Mesothelial cell of epicardium (in vitro differentiated cells): Measurements from ENCODE around the gene HOXA4. TPM values are rescaled to one million over a fixed set of nuclear protein-coding genes. Genes with fewer than 3 reads are reported as not detected.

ENCODE experiments used
- DNase-seq, 2 experiments: peaks; one replicate each; pipeline ENCODE4 v3.0.0; 2021; ENCODE audit warnings: low spot score in 2 of 2; ENCODE audit not compliant: unreplicated experiment in 2 of 2
- H3K27ac Mint-ChIP-seq: 2 replicates; pipeline ENCODE4 v1.8.0; 2021; ENCODE audit warnings: mixed read lengths
- H3K27me3 Mint-ChIP-seq: 2 replicates; pipeline ENCODE4 v1.8.0; 2021; ENCODE audit warnings: low read depth, mixed read lengths
- H3K36me3 Mint-ChIP-seq: 2 replicates; pipeline ENCODE4 v1.8.0; 2021; ENCODE audit warnings: mixed read lengths
- H3K4me1 Mint-ChIP-seq: 2 replicates; pipeline ENCODE4 v1.8.0; 2021; ENCODE audit warnings: mixed read lengths
- H3K4me3 Mint-ChIP-seq: 2 replicates; pipeline ENCODE4 v1.8.0; 2021; ENCODE audit warnings: mild to moderate bottlenecking, moderate library complexity, mixed read lengths
- H3K9me3 Mint-ChIP-seq: 2 replicates; pipeline ENCODE4 v1.8.0; 2021; ENCODE audit warnings: mixed read lengths
- CTCF ChIP-seq: fragments of 200-600 bp; sonication (generic); IDR thresholded peaks from one replicate; pipeline ENCODE4 v1.5.0; 2021; ENCODE audit warnings: antibody characterized with exemption; ENCODE audit not compliant: unreplicated experiment
- total RNA-seq: library from RNA; stranded (reverse); gene quantifications from 3 replicates; pipeline ENCODE4 v1.2.1, GENCODE V29; 2021

HOXA4 gene
- total RNA-seq, 1 donor from 2014 or later: 55.9 TPM

DNA sequence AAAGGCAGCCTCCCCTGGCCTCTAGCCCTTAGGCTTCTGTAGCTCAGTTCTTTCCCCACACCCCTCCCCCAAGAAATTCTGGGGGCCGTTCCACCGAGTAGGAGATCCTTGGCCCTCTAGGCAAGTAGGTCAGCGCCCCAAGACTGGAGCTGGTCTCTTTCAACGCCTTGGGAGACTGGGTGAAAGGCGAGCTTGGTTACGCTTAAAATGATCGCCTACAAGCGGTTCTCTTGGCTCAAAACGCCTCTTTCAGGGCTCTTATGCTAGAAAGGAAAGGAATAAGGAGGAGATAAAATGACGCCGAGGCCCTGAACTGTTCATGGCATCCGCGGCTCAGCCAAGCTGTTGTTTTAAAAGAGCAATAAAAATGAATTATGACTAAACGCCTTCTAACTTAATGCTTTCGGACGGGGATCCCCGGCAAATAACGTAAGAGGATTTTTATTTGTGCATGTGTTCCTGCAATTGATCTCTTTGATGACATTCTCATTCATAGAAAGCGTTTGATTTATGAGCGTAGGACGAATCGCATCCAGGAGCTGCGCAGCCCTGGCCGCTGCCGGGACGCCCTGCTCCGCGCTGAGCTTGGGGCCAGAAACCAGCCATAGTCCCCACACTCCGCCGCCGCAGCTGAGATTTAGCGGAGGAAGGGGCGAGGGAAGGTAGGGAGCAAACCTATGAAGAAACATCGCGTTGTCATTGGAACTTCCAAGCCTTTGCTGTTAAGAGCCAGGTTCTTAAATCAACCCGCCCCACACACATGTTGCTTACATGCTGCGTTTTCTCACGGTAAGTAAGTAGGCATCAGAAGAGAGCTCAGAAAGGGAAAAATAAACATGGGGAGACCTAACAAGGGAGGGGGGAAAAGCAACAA lies 31.7 kb downstream of the HOXA4 start:
- Mint-ChIP-seq H3K36me3 (peaks cover 16% of the 10 kb centered on the region), H3K27ac (peak overlapping the region; percentile 100), H3K4me1 (peaks cover 65% of the 10 kb centered on the region), H3K27me3 (no peaks in the 10 kb centered on the region), H3K4me3 (peak overlapping the region; percentile 98), H3K9me3 (no peaks in the 10 kb centered on the region)
- DNase-seq: peak in 1 of 2 experiments; percentile 74
- TF ChIP-seq CTCF: no peak

DNA sequence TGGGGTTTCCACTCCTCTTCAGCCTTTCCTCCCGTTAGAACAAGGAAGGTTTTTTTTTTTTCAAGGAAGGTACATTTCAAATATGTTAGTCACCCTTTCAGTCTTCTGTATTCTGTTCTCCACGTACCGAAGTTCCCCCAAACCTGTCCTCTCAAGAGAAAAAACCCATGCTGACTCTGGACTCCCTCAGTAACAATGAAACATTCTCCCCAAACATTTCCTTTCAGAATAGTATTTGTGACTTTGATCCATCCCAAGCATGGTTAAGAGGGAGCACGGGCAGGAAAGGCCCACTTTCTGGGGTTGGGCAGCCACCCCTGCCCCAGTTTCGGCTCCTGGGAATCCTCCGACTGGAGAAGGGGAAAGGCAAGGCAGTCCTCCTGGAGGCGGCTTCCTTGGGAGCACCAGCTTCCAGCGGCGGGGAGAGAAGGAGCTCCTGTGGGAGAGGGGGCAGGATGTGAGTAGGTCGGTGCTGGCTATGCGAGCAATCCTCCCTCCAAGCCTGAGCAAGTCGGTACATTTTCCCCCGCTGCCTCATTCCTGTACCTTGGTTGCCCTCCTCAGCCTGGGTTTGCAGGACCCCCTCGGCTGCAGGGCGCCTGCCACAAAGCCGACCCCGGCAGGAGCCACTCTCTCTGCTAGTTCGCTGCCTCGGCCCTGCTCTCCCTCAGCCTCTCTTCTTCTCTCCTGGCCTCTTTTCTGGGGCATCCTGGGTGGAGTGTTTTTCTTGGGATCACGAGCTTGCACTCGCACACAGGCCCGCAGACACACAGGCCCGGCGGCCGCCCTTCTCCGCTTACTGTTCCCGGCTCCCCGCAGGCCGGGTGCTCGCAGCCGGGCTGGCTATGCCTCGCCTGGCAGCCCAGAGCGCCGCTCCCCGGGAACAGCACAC lies 32.6 kb downstream of the HOXA4 start:
- no peak for DNase-seq
- Mint-ChIP-seq H3K9me3 (no peaks in the 10 kb centered on the region), H3K27me3 (no peaks in the 10 kb centered on the region), H3K27ac (peak overlapping the region; percentile 100), H3K36me3 (peaks cover 16% of the 10 kb centered on the region), H3K4me1 (peaks cover 65% of the 10 kb centered on the region), H3K4me3 (peak overlapping the region; percentile 98)
- TF ChIP-seq CTCF: no peak

DNA sequence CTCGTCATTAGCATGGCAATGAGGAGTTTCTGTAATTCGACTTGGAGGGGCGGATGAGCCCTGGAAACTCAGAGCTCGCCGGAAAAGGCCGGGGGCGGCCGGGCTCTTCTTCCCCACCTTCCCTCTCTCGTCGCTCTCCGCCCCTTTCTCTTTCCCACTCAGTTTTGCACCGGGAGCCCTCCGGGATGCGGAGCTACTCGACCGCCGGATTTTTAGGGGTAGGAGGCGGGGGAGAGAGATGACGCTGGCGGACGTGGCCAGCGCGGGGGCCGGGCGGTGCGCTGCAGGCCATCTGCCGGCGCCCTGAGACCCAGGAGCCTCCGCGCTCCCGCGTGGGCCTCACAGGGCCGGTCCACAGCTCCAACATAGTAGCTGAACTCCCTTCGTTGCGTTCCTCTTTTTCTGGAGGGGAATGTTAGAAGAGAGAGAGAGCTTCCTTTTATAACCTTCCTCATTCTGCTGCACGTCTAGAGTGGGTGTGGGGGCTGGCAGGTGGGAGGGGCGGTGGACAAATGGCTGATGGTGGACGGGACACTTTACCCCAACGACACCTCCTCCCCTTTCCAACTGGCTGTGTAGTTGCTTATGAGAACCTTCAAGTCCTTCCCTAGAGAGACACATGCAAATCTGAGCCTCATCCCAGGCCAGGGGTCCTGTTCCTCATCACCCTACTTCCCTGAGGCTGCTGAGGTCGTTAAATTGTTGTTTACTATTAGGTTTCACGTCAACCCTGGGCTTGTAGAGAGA lies 33.6 kb downstream of the HOXA4 start:
- peaks cover 67% of the 10 kb centered on the region for H3K4me1 Mint-ChIP-seq
- peaks cover 16% of the 10 kb centered on the region for H3K36me3 Mint-ChIP-seq
- TF ChIP-seq CTCF: no peak
- peak overlapping the region; percentile 98 for H3K4me3 Mint-ChIP-seq
- no peak for DNase-seq
- peak overlapping the region; percentile 100 for H3K27ac Mint-ChIP-seq
- H3K9me3 Mint-ChIP-seq: no peaks in the 10 kb centered on the region
- H3K27me3 Mint-ChIP-seq: no peaks in the 10 kb centered on the region

DNA sequence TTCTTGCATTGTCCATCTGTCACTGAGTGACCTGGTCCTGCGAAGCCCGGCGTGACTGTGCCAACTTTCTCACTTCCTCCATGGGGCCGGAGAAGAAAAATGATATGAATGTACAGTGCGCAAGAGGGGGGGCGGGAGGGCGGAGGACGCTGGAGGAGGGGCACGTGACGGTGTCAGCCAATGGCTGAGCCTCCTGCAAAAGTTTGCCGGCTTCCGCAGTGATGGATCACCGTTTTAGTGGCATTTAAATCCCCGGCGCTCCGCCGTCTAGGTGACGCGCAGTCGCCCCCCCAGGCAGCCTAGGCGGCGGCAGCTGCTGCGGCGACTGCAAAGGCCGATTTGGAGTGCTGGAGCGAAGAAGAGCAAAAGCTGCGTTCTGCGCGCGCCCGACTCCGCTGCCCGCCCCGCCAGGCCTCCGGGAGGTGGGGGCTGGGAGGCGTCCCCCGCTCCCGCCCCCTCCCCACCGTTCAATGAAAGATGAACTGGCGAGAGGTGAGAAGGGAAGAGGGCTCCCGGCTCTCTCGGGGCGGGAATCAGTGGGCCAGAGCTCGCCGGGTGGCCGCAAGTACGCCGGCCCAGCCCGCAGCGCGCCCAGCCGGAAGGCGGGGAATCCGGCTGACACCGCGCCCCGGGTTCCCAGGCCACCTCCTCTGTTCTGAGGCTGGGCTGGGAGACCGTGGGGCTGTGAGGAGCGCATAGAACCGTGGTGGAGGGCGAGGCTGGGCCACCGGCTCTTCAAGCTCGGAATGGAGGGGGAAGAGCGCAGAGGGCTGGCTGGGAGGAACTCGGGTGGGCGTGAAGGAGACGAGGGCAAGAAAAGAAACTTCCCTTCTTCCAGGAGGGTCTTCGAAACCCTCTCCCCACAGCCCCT lies 34.4 kb downstream of the HOXA4 start, which contains the start of gene HOXA1:
Gene HOXA1 (minus strand): TSS at position 104 of the 871 bp plus-strand sequence. CDS start 88 bp downstream, at position 16.
- peak within 1 kb of the TSS; percentile 100 for H3K27ac Mint-ChIP-seq
- no peaks in the 10 kb centered on the region for H3K27me3 Mint-ChIP-seq
- peaks cover 68% of the 10 kb centered on the region for H3K4me1 Mint-ChIP-seq
- H3K4me3 Mint-ChIP-seq: peak within 1 kb of the TSS; percentile 98
- TF ChIP-seq CTCF: no peak
- H3K9me3 Mint-ChIP-seq: no peaks in the 10 kb centered on the region
- DNase-seq: peak; percentile 87 to 93
- peaks cover 16% of the 10 kb centered on the region for H3K36me3 Mint-ChIP-seq
